HT-29 (cell line): ENCODE measurements around the gene HOXD4. TPM values are rescaled to one million over a fixed set of nuclear protein-coding genes. Genes with fewer than 3 reads are reported as not detected.

ENCODE experiments used
- DNase-seq: peaks from one replicate; pipeline ENCODE4 v3.0.0-alpha.2; 2015; ENCODE audit warnings: low spot score
- total RNA-seq: library from RNA; depleted of rRNA; stranded (reverse); fragments of >200 nt; shearing (Covaris generic); gene quantifications from 2 replicates; pipeline ENCODE4 v1.2.3, GENCODE V29; 2014

Gene HOXD4
- total RNA-seq, 1 experiment from 2014 or later = not detected

- DNase-seq = no peak
These were observed 11.5 kb upstream of the HOXD4 start for GRCh38 chr2:176139661-176140512.

DNA sequence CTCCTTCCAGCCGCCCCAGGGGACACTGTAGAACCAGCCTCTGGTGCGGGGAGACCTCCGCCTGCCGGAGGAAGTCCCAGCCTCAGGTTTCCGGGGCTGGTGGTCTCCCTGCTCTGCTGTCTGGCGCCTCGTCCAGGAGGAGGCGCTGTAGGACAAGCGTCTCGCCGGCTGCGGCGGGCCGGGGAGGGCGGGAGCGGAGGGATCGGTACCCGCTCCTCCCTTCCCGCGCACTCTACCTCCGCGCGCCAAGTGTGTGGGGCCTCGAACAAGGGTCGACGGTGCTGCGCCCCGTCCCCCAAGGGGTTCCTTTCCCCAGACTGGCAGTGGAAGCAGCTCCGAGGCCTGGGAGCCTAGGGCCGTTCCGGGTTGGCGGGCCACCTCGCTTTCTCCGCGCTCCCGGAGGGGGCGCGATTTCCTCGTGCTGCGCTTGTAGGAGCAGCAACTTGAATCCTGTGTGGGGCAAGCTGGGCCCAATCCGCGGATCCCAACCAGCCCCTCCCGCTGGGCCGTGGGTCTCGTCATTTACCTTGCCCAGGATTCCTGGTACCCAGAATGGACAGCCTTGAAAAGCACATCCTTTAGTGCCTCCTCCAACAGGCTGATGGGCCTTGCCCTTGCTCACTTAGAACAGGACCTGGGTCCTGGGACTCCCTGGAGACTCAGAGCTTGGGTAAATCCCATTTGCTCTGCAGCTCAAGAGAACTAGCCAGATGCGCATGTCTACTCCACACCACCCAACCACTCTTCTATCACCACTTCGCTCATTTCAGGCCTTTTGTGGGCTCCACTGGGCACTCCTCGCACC is 10.6 kb upstream of the HOXD4 start:
- DNase-seq = peak; percentile 81

DNA sequence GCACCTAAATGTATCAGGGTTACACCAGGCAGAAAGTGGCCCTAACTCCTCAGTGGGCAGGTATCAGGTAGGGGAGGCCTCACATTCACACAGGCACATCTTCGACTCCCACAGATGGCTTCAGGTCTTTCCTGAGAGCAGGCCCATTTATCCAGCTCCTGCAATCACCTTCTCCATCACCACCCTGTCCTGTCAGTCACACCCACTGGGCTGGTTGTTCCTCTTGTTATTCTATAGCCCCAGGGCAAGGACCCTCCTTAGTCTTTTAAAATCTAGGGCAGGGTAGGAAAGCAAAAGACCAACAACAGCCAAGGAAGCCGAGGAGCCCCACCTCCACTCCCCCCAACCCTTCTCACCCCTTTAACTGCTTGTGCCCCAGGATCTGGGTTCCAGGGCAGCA is 9.1 kb upstream of the HOXD4 start:
- no peak for DNase-seq

GRCh38 chr2:176145085-176145969 is 6.0 kb upstream of the HOXD4 start:
- DNase-seq = no peak

GRCh38 chr2:176146101-176146500 is 5.2 kb upstream of the HOXD4 start:
- DNase-seq = no peak

DNA sequence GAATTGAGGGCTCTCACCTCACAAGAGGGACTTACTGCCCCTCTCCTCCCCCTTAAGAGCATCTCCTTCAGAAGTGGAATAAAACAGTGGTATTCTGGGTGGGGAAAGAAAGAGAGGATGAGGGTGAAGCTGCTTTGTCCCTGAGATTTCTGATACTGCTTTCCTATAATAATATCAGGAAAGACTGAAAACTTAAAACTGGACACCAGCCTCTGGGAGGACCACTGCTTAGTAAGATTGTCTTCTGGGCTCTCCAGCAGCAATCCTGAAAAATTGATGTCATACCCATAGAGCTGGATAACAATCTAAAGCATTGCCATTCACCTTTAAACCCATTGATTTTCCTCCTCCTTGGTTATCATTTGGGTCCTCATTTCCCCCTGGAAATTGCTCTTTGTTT is 4.7 kb upstream of the HOXD4 start:
- DNase-seq = no peak

GRCh38 chr2:176147210-176147799 is 4.0 kb upstream of the HOXD4 start:
- no peak for DNase-seq

DNA sequence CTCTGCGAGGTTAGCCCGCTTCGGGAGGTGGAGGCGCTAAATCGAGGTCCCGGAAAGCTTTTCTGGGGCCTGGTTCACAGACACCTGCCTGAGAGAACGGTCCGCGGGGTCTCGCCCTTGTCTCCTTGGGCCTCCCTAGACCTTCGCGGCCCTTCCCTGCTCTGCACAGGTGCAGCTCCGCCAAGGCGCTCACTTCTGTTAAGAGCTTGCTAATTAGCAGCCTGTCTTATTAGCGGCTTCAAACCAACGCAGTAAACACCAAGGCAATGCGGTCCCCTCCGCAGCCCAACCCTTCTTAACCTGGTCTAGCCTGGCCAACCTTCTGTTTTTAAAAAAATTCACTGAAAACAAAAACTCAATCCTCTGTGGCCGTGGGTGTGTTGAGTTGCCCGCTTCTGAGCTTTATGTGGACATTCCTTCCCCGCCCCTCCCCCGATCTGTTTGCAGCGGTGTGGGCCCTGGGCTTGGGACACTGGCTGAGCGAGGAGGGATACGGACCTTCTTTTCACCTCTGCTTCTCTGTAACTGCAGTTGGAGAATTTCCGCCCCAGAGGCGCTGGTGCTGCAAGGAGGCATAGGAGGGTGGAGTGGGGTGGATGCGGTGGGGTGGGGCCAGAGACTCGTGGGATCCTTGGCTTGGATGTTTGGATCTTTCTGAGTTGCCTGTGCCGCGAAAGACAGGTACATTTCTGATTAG is 3.4 kb upstream of the HOXD4 start:
- no peak for DNase-seq

GRCh38 chr2:176148751-176149421 is 2.5 kb upstream of the HOXD4 start:
- no peak for DNase-seq

GRCh38 chr2:176149481-176149938 is 1.8 kb upstream of the HOXD4 start:
- no peak for DNase-seq

DNA sequence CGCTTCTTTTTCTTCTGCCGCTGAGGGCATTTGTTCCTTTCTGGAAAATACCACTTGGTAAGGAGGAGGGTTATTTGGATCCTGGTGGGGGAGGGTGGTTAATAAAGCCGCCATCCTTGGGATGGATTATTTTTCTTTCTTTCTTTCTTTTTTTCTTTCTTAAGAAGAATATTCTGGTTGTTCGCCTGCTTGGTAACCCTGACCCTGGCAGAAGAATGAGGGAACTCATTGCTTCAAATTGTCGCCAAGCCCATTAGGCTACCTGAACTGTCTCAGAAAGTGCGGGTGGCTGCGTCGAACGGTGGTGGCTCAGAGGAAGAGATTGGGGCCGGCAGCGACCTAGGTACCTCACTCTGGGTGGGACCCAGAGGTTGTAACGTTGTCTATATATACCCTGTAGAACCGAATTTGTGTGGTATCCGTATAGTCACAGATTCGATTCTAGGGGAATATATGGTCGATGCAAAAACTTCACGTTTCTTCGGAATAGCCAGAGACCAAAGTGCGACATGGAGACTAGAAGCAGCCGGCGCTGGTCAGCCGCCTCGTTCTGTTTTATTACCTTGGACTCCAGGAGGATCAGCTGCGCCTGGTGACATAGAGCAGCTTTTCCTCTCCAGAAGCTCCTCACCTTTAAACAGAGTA is 1.3 kb upstream of the HOXD4 start:
- no peak for DNase-seq

GRCh38 chr2:176150584-176151441 is 537 bp upstream of the HOXD4 start:
- no peak for DNase-seq

DNA sequence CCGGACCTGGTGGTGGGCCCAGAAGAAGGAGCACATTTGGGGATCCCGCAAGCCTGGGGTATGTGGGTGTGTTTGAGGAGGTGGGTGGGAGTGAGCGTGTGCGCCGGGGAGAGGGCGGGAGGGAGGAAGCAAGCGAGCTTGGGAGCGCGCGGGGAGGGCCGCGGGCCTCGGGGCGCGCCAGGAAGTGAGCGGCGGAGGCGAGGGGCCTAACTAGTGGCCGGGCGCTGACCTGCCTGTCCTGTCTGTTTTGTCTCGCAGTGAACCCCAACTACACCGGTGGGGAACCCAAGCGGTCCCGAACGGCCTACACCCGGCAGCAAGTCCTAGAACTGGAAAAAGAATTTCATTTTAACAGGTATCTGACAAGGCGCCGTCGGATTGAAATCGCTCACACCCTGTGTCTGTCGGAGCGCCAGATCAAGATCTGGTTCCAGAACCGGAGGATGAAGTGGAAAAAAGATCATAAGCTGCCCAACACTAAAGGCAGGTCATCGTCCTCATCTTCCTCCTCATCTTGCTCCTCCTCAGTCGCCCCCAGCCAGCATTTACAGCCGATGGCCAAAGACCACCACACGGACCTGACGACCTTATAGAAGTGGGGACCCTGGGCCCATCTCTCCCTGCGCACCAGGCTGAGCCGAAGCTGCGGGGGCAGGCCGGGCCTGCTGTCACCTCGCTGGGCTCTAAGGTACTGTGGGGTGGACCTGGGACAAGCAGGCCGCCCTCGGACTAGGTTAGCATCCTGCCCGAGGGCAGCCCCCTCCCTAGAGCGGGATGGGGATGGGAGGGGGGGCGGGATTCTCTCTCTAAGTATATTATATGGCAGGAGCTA is 1.2 kb downstream of the HOXD4 start:
- no peak for DNase-seq

DNA sequence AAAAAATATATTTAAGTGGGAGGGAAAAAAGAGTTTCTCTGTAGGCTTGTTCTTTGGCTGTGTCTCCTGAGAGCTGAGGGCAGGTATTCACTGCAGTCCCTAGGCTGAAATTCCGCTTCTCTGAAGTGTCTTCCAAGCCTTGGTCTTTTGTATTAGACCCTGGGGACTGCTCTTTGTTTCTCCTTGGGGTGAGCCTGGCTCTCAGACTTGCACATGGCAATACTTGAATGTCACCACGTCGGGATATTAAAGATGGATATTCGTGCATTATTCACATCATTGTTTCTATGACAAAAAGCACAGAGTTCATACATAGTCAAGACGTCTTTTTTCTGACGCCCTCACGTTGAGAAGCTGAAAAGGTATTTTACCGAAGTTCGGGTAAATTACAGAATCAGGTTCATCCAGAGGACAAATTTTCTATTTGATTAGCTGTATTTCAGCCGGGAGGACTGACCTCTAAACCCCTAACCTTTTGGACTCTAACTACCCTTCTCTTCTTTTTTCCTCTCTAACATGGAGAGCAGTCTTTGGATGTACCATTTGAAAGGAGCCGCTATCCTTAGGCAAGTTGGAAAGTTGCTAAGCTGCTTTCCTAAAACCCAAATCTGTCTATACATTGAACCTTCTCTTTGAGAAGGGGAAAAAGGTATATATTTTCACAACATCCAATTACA is 3.4 kb downstream of the HOXD4 start:
- DNase-seq = no peak

DNA sequence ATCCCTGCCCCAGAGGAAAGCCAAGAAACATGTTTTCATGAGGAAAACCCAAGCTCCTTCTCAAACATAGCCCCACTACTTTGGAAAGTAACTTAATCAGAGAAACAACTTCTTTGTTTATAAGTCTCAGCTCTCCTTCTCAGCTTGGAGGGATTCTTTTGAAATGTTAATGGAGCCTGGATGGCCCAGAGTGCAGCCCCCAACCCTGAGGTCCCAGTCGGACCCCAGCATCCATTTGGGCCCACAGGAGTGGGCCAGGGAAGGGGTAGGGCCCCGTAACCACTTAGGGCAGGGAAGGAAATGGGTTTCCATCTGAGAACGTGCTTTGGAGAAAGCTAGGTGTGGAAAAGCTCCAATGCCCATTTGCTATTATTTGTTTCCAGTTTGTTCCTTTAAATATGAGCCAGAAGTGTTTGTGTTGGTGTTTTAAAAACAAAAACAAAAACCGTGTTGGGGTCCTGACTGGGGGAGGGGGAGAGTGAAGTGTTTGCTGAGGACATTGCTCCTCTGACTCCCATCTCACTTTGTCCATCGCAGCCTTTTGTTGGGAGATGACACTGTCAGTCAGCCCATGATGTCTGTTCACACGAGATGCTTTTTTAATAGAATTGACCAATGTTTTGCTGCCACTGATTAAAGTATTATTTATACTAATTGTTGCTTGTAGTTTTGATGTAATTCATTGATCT is 4.2 kb downstream of the HOXD4 start:
- DNase-seq = no peak

DNA sequence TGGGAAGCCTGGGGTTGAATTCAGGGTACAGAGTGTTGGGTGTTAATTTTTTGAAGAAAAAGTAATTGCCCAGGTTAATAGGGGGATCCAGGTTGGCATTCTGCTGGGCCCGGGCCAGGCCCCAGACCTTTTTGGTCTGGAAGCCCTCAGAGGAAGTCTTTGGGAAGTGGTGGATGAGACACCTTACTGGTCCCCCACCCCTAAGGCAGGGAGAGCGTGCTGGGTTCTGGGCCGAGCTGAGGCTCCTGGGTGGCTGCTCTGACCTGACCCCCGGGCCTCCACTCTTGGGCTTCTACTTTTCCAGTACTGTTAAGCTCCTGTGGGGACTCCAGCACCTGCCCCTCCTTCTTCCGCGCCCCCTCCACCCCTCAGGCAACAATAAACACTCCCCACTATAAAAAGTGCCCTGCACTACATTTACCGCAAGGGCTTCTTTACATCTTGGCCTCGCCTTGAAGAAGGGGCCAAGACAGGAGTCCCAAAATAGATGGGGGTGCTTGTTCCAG is 5.0 kb downstream of the HOXD4 start:
- no peak for DNase-seq
